GM19240 (cell line): ENCODE results near the gene CYSTM1.
"Not testable (repeated sequence)": the region's sequence is repeated elsewhere in the genome, so short reads cannot be mapped to it uniquely, and the experiment has no call there.

Experiments used
- DNase-seq: peaks from one replicate; pipeline ENCODE4 v3.0.0; 2011; ENCODE audit warnings: low spot score; ENCODE audit not compliant: insufficient read length

The CYSTM1 gene

DNA sequence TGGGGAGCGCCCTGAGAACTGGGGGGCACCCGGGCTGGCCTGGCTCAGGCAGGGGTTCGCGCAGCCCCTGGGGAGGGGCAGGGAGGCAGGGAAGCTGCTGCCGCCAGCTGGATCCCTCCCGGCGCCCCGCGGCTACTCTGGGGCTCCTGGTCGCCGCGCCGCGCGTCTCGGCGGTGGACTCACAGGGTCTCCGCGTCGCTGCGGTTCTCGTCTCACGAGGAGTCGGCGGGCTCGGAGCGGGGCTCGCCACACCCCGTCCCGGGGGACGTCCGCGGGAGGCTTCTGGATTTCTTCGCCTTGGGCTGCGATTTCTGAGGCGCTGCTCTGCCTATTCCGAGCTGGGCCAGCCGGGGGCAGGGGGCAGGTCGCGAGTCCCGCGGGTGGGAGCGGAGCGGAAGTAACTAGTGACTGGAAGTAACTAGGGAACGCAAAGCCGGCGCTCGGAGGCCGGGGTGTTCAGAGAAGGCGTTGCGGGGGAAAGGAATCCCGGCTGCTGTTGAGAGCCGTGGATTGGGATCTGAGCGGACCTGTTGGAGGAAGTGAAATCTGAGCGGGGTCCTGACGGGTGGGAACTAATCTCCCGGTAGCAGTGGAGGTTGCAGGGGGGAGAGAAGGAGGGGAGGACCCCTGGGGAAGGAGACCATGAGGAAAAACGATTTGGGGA is 511 bp downstream of the CYSTM1 start:
- peak; percentile 17 for DNase-seq

DNA sequence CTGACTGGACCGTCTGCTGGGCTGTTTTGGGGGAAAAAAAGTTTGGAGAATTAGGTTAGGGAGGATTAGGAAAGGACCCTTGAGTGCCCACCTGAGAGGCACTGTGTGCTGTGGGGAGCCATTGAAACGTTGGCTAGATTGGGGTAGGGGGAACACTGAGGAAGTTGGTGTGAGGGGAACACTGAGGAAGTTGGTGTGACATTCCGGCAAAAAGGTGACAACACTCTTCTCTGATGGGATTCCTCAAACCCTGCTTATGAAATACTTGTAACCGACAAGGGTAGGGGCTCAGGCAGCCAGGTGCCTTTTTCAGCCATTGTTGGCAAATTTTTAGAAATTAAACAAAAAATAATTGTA is 1.0 kb downstream of the CYSTM1 start:
- no peak for DNase-seq

DNA sequence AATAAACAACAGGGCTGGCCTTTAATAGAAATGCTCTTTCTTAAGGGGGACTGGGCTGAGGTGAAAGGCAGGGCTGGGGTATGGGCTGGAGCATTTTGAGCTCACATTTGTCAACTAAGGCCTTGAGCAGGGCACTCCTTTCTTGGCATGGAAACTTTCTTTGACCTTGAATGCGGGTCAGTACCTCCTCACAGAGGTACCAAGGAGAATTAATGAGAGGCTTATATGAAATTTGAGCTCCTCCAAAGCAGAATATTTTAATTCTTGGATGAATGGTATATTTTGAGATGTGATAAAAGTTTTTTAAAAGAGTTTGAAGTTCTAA is 3.1 kb downstream of the CYSTM1 start:
- no peak for DNase-seq

DNA sequence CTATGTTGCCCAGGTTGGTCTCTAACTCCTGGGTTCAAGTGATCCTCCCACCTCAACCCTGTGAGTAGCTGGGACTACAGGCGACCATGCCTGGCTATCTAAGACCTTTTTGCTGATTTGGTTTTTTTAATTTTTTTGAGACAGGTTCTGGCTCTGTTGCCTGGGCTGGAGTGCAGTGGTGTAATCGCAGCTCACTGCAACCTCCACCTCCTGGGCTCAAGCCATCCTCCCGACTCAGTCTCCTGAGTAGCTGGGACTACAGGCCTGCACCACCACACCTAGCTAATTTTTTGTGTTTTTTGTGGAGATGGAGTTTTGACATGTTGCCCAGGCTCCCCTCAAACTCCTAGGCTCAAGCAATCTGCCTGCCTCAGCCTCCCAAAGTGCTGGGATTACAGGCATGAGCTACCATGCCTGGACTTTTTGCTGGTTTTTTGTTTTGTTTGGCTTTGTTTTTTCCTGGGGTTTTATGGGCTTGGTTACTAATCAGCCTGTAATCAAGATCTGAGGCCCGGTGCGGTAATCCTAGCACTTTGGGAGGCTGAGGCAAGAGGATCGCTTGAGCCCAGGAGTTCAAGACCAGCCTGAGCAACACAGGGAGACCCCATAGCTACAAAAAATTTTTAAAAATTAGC is 3.6 kb downstream of the CYSTM1 start:
- DNase-seq, result no peak

DNA sequence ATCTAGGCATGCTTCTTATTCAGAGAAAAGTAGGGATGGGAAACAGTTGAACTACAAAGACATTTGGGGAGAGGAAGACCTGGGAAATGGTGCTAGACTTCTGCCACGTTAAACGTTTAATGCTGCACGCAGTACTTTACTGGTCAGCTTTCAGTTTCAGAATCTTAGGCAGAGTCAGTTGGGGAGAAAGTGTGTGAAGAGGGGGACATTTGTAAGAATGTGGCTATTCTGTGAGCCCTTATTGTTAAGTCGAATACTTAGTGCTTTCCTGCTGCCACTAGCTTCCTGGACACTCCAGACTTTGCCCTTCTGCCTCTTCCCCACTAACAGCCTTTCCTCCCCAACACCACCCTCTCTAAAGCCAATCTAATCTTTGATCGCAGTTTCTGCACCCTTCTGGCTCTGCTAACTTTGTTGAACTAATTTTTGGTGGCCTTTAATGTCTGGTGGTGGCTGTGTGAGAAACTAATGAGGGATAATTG is 6.1 kb downstream of the CYSTM1 start:
- no peak for DNase-seq

DNA sequence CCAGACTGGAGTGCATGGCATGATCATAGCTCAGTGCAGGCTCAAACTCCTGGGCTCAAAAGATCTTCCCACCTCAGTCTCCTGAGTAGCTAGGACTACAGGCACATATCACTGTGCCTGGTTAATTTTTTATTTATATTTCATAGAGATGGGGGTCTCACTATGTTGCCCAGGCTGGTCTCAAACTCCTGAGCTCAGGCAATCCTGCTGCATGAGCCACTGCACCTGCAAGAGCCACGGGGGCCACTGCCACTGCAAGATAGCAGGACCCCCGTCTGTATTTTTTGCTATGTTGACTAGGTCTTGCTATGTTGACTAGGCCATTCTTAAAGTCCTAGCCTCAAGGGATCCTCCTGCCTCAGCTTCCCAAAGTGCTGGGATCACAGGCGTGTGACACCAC is 6.5 kb downstream of the CYSTM1 start:
- no peak for DNase-seq

DNA sequence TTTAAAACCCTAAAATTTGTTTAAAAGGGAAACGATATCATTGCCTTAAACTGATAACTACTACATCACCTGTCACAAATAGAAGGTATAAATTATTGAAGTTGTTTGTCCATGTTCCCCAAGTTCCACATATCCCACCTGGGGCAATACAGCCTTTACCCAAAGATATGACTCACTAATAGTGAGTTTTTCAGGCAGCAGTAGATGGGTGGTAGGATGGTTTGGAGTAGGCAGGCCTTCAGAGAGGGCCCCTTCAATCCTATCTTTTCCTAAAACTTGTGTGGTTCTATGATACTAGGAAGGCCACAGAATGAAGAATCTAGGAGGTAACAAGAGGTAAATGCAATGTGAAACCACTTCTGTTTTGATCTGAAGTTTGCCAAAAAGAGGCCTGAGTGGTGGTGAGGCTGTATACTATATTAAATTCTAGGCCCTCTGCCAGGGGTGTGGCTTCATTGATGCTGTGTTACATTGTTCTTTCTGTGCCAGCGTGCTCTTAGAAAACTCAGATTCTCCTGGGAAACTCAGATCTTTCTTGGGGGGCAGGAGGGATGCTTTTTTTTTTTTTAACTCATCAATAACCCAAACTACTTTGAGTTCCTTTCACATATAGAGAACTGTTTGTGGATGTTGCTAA is 7.2 kb downstream of the CYSTM1 start:
- DNase-seq, result no peak

DNA sequence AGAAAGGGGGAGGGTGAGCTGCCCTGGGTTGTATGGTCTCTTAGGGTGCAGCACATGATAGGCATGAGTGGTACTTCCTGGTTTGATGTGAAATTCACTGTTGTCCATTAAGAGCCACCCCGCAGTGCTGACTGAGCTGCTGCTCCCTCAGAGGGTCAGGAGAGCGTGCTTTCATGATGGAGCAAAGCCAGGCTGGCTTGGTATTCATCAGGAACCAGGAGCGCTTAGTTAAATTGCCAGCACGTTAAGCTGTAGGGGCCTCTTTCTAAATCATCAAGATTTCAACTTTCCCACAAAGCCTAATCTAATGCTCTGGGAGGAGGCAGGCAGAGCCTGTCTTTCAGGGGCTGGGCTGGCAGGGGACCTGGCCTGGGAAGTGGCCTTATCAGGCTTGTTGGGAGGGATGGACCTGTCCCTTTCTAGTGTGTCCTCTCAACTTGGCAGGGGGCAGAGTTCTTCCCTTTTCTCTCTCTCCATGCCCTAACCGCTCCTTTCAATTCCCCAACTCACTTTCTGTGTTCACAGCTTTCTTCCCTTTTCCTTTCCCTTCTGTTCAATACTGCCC is 7.9 kb downstream of the CYSTM1 start:
- no peak for DNase-seq

DNA sequence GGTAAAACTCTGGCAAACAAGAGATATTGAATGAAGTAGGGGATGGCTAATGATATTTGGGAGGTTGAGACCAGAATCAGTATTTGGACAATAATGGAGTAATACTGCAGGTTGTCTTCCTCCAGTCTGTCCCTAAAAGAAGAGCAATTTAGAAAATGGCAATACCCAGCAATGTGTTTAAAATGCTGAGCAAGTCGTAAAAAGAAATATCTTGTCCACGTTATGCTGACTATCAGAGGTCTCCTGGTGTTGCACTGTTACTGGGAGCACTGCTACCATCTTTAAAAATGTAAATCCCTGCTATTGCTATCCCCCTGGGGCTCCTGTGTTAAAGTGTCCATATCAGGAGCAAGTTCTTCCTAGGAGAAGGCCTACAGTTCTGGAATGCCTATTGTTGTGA is 10.4 kb downstream of the CYSTM1 start:
- no peak for DNase-seq

DNA sequence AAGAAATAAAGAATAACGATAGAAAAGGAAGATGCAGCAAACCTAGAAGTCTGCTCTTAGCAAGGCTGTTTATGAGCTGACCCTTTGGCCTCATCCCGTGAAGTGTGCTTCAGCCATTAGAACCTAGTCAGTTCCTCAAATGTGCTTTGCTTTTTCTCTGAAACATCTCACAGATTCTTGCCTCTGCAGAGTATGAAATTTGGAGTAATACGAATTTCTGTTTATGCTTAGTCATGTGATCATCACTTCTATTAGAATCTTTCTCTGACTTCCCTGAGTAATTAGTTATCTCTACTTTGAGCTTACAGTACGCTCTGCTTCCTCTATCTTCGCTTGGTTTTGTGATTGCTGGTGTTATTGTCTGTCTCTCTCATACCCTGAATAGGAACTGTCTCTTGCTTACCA is 11.3 kb downstream of the CYSTM1 start:
- no peak for DNase-seq

DNA sequence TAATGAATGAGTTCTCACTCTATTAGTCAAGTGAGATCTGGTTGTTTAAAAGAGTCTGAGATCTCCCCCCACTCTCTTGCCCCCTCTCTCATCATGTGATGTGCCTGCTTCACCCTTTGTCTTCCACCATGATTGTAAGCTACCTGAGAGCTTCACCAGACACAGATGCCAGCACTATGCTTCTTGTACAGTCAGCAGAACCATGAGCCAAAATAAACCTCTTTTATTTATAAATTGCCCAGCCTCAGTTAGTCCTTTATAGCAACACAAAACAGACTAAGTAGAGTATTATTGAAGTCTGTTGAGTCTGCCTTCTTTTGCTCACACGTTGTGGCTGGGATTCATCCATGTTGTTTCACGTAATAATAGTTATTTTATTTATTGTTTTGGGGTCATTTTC is 14.3 kb downstream of the CYSTM1 start:
- no peak for DNase-seq

DNA sequence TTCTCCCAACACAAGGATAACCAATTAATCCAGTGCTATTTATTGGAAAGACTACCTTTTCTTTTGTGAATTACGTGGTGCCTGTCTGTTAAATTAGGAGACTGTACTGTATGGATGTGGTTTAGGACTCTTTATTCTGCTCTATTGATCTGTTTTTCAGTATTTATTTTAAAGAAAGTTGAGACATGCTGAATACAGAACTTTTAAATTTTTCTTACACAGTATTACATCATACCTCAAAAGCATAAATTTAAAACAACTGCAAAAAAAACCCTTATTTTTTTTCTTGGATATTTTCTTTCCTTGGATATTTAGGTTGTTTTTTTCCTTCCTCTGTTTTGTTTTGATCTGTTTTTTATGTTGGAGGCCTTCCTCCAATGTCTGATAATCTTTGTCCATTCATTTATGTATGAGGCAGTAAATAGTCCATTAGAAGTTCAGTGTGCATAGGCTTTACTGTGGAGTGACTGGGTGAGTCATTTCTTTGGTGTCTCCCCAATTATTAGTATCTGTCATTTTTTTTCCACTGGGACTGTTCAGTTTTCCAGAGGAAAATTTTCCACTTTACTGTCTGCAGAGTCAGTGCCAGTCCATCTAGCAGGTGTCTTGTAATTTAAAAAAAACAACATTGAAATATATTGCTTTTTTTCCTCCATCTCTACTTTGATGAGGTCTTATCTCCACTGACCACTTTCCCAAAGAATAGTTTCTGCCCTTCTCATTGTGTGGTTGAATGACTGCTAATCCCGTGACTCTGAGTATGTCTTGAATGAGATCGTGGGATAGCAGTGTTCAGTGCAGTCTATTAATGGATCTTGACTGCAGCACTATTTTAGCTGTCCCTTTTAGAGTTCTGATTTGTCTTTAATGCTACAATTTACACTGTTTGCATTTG is 15.2 kb downstream of the CYSTM1 start:
- DNase-seq, result no peak

DNA sequence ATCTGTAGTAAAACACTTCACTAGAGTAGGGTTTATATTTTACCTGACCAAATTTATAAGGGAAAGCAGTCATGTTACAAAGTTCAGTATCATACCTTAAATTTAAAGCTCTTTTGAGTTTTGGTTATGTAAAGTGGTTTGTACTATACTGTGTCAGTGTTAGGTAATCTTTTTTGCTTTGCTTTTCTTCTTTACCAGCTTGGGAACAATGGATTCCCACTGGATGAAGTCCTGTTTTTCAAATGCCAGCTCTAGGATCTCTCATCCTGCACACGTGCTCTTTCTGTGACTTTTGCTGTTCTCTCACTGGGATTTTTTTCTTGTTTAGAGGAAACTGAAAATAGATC is 15.9 kb downstream of the CYSTM1 start:
- no peak for DNase-seq

DNA sequence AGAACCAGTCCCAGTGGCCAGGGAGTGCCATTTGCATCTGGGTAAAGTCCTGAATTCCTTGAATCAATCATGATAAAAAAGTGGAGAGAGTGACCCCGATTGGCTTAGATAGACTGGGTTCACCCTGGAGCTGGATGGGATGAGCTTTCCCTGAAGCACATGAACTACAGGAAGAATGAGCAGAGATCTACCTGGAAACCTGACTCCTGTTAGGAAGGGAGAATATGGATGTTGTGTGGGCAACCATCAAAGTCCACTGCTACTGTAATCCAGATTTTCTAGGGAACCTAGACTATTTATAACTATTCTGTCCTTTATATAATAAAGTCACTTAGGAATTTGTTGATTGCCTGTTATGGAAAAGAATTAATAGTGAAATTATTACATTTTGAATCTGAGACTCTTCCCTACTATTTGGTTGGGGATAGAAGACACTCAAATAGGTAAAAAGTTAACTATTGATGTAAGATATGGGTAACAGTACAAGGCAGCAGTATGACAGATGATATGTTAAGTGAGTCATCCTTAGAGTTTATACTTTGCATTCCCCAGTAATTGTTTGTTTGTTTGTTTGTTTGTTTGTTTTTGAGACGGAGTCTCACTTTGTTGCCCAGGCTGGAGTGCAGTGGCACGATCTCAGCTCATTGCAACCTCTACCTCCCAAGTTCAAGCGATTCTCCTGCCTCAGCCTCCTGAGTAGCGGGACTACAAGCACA is 17.9 kb downstream of the CYSTM1 start:
- DNase-seq, result no peak

DNA sequence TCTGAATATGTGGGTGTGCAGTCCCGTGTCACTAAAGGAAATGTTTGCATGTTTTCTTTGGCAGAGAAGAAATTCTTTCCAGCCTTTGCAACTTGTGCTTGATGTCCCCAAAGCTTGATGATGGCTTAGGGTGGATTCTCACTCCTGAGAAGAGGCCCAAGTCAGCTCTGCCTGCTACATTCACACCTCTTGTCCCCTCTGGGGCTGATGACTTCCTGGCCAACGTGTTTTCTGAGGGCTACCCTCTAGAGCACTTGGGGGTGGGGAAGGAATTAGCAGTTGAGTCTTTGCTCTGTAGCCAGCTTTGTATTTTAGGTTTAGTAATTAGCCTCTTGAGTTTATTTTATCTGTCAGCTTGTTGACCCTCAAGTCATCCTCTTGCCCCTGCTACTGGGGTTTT is 19.7 kb downstream of the CYSTM1 start:
- DNase-seq, result no peak

DNA sequence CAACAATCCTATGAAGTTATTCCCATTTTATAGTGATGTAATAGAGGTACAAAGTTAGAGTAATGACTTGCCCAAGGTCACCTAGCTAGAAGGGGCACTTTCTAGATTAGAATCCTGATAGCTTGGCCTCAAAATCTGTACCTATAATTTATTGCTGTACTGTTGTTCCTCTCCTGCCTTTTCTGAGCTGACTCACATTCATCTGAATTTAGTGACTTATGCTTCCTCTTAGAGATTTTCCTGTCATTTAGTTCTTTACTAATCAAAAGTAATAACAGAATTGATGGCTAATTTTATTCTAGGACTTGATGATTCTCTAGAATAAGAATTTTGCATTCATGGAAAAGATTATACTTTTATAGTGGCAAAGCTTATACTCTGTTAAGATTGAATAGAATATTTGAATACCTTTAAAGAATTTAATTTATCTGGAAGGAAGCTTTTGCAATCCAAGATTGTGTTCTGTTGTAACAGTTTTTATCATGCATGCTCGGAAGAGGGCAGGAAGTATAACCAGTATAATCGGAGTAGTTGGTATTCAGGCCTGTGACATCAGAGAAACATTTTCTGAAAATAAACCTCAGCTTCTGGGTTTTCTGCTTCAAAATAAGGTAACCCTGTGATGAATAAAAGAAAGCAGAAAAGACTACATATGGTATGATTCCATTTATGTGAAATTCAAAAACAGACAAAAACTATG is 21.3 kb downstream of the CYSTM1 start:
- DNase-seq, result no peak

DNA sequence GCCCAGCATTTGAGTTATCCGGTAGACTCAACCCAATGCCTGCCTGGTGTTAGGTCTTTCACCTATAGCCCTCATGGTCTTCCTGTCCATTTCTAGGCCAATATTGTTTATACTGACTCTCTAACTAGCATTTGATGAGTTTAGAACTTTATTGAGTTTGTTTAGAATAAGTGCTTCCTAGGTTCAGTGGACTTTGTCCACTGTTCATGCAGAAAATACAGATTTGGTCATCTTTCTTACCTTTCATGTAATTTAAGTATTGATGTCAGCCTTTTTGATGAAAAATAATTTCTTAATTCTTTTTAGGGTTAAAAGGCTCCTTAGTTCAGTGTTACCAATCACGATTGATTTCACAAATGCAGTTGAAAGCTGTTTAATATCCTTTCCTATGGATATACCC is 22.0 kb downstream of the CYSTM1 start:
- DNase-seq, result no peak

DNA sequence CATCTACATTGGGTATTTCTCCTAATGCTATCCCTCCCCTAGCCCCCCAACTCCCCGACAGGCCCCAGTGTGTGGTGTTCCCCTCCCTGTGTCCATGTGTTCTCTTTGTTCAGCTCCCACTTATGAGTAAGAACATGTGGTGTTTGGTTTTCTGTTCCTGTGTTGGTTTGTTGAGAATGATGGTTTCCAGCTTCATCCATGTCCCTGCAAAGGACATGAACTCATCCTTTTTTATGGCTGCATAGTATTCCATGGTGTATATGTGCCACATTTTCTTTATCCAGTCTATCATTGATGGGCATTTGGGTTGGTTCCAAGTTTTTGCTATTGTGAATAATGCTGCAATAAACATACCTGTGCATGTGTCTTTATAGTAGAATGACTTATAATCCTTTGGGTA is 23.9 kb downstream of the CYSTM1 start:
- DNase-seq, result not testable (repeated sequence)

DNA sequence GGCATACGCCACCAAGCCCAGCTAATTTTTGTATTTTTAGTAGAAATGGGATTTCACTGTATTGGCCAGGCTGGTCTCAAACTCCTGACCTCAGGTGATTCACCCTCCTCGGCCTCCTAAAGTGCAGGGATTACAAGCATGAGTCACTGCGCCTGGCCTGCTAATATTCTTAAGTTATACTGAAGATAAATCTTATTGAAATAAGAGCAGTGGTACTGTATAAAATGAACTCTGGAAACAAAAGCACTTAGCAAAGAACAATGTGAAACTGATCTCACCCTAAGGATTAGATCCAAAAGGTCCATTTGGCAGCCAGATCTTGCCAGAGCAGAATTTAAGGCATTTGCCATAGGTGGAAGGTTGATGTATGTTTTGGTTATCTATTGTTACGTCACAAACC is 27.1 kb downstream of the CYSTM1 start:
- no peak for DNase-seq

DNA sequence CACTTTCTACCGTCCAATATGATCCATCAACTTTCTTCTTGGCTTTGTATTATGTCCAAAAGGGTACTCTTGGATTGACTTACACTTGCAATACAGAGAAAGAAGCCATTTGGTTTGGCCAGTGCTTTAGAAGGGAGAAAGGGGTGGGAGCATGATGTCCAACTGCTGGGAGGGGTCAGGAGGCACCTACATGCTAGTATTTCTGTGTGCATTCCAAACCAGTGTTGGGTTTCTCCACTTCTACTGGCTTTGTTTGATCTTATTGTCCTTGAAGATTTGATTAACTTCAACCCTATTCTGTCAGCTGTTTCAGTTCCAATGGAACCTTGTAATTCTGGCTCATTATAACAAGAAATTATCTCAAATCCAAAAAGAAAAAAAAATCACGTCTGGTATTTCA is 27.6 kb downstream of the CYSTM1 start:
- no peak for DNase-seq

DNA sequence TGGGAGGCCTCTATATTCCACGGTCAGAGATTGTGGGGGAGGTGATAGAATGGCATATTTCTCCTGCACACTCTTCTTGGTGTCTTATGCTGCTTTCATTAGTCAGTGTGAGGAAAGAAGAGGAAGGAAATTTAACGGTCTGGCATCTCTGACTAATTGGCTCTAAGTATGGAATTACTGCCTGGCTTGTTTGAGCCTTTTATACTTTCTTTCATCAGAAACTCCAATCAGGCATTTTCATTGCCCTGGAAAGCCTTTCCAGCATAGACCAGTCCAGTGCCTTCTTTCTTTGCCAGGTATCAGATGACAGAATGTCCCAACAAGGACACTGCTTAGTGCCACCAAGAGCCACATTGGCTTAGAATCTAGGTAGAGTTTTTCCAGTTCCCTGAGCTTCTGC is 30.2 kb downstream of the CYSTM1 start:
- no peak for DNase-seq
